ENCODE results near the gene TCF12. TPM values are rescaled to one million over a fixed set of nuclear protein-coding genes. Genes with fewer than 3 reads are reported as not detected.

Gene TCF12
- total RNA-seq, 1 donor from 2014 or later = 194 TPM

- H3K4me1 Mint-ChIP-seq = no peaks in the 10 kb centered on the region
- H3K4me3 Mint-ChIP-seq = no peak overlapping the region
- no peak for TF ChIP-seq CTCF (IDR thresholded peaks at IDR 0.05; ENCODE audit: unreplicated experiment)
- H3K9me3 Mint-ChIP-seq = no peaks in the 10 kb centered on the region
- DNase-seq (ENCODE audit: low spot score in 2 of 2, unreplicated experiment in 2 of 2) = no peak
- H3K27me3 Mint-ChIP-seq (ENCODE audit: low read depth) = no peaks in the 10 kb centered on the region
- no peak overlapping the region for H3K27ac Mint-ChIP-seq
- peaks cover 2% of the 10 kb centered on the region for H3K36me3 Mint-ChIP-seq
Observed at GRCh38 chr15:56879502-56879901, 38.9 kb upstream of the TCF12 start.

GRCh38 chr15:56883088-56883487, 35.4 kb upstream of the TCF12 start:
- Mint-ChIP-seq H3K4me3 (no peak overlapping the region), H3K27me3 (ENCODE audit: low read depth) (no peaks in the 10 kb centered on the region), H3K4me1 (peaks cover 17% of the 10 kb centered on the region), H3K36me3 (no peaks in the 10 kb centered on the region), H3K9me3 (no peaks in the 10 kb centered on the region), H3K27ac (no peak overlapping the region)
- DNase-seq (ENCODE audit: low spot score in 2 of 2, unreplicated experiment in 2 of 2) = no peak
- TF ChIP-seq CTCF (IDR thresholded peaks at IDR 0.05; ENCODE audit: unreplicated experiment) = no peak

GRCh38 chr15:56886363-56886931, 32.0 kb upstream of the TCF12 start:
- TF ChIP-seq CTCF (IDR thresholded peaks at IDR 0.05; ENCODE audit: unreplicated experiment) = no peak
- no peak for DNase-seq (ENCODE audit: low spot score in 2 of 2, unreplicated experiment in 2 of 2)
- peaks cover 2% of the 10 kb centered on the region for H3K36me3 Mint-ChIP-seq
- no peaks in the 10 kb centered on the region for H3K9me3 Mint-ChIP-seq
- H3K27ac Mint-ChIP-seq = peak overlapping the region; percentile 98
- peaks cover 29% of the 10 kb centered on the region for H3K4me1 Mint-ChIP-seq
- H3K4me3 Mint-ChIP-seq = peak overlapping the region; percentile 81
- H3K27me3 Mint-ChIP-seq (ENCODE audit: low read depth) = no peaks in the 10 kb centered on the region

- Mint-ChIP-seq H3K27ac (peak overlapping the region; percentile 98), H3K36me3 (peaks cover 2% of the 10 kb centered on the region), H3K4me1 (peaks cover 33% of the 10 kb centered on the region), H3K27me3 (ENCODE audit: low read depth) (no peaks in the 10 kb centered on the region), H3K4me3 (peak overlapping the region; percentile 81), H3K9me3 (no peaks in the 10 kb centered on the region)
- no peak for TF ChIP-seq CTCF (IDR thresholded peaks at IDR 0.05; ENCODE audit: unreplicated experiment)
- DNase-seq (ENCODE audit: low spot score in 2 of 2, unreplicated experiment in 2 of 2) = peak; percentile 87 to 92
Observed at GRCh38 chr15:56886932-56887781, 31.3 kb upstream of the TCF12 start.

- H3K27ac Mint-ChIP-seq = peak overlapping the region; percentile 93
- DNase-seq (ENCODE audit: low spot score in 2 of 2, unreplicated experiment in 2 of 2) = no peak
- no peaks in the 10 kb centered on the region for H3K9me3 Mint-ChIP-seq
- H3K4me3 Mint-ChIP-seq = peak overlapping the region; percentile 81
- H3K36me3 Mint-ChIP-seq = peaks cover 2% of the 10 kb centered on the region
- H3K27me3 Mint-ChIP-seq (ENCODE audit: low read depth) = no peaks in the 10 kb centered on the region
- H3K4me1 Mint-ChIP-seq = peaks cover 35% of the 10 kb centered on the region
- TF ChIP-seq CTCF (IDR thresholded peaks at IDR 0.05; ENCODE audit: unreplicated experiment) = no peak
Observed at GRCh38 chr15:56887782-56888438, 30.5 kb upstream of the TCF12 start.

Measured in mesothelial cell of epicardium (in vitro differentiated cells).